HepG2 (cell line): ENCODE measurements around the gene EVC. TPM values are rescaled to one million over a fixed set of nuclear protein-coding genes. Genes with fewer than 3 reads are reported as not detected.

Experiments used
- ATAC-seq: fragments of 200-7000 bp; cut with Tn5 transposase; 3 replicates; pipeline ENCODE4 v1.9.1; 2020; ENCODE audit warnings: mild to moderate bottlenecking, moderate library complexity
- BruUV-seq: library from RNA; stranded (reverse); fragments of 400-500 nt; replicated peaks from 2 replicates; lab custom pipeline; 2021; lab: Mats Ljungman, UMichigan
- CTCF ChIA-PET: fragments of 300-600 bp; formaldehyde crosslinking; extraction: SDS; loops from one replicate; lab custom pipeline; 2021; ENCODE audit warnings: low total read pairs, inconsistent platforms, low intra/inter-chr PET ratio; lab: Yijun Ruan, JAX
- POLR2A ChIA-PET: fragments of 350-600 bp; sonication (Branson Sonifier 250); formaldehyde crosslinking; loops from one replicate; lab custom pipeline; 2020; ENCODE audit warnings: antibody characterized with exemption, inconsistent platforms; lab: Yijun Ruan, JAX
- DNase-seq: peaks from one replicate; pipeline ENCODE4 v3.0.0-alpha.2; 2015; ENCODE audit warnings: low spot score
- FAIRE-seq: peaks from 3 replicates; lab custom pipeline; 2011; peaks lifted over from hg19 to GRCh38; lab: Jason Lieb, UNC
- H2AFZ ChIP-seq: one replicate; pipeline ENCODE4 v1.6.1; 2011; ENCODE audit warnings: low read length, inconsistent platforms
- H3K27ac ChIP-seq: fragments of 300-600 bp; 3 replicates; pipeline ENCODE4 v1.8.0; 2011; ENCODE audit warnings: mixed run types, mild to moderate bottlenecking, mixed read lengths, low read length, inconsistent platforms; ENCODE audit not compliant: insufficient read depth; ENCODE audit errors: extremely low read length
- H3K27me3 ChIP-seq, 2 experiments: fragments of 200-600 bp in 1 of 2; 2 replicates in 1 of 2; 3 replicates in 1 of 2; pipeline versions ENCODE4 v1.6.0 to v1.8.0; 2011; ENCODE audit warnings: low read length in 2 of 2, mild to moderate bottlenecking in 2 of 2, moderate library complexity in 2 of 2, inconsistent platforms in 1 of 2; ENCODE audit not compliant: insufficient read depth in 2 of 2, control insufficient read depth in 1 of 2
- H3K36me3 ChIP-seq, 2 experiments: fragments of 200-600 bp in 1 of 2; replicated peaks in 1 of 2; 2 replicates in 1 of 2; 3 replicates in 1 of 2; pipeline versions ENCODE4 v1.5.1 to v1.8.0; 2011; ENCODE audit warnings: low read length in 2 of 2, inconsistent platforms in 1 of 2; ENCODE audit not compliant: insufficient read depth in 2 of 2, control insufficient read depth in 1 of 2
- H3K4me1 ChIP-seq: 2 replicates; pipeline ENCODE4 v1.5.1; 2012; ENCODE audit warnings: low read length, inconsistent platforms; ENCODE audit not compliant: insufficient read depth
- H3K4me2 ChIP-seq: 2 replicates; pipeline ENCODE4 v1.6.0; 2011; ENCODE audit warnings: low read depth, low read length, inconsistent platforms
- H3K4me3 ChIP-seq, 3 experiments: fragments of 200-600 bp in 1 of 3; sonication (generic), shearing (Covaris generic) in 1 of 3; replicated peaks in 1 of 3; 2 replicates each; pipeline ENCODE4 v1.5.1; 2011 to 2016; ENCODE audit warnings: low read length in 3 of 3, inconsistent platforms in 2 of 3, low read depth in 2 of 3, mild to moderate bottlenecking in 2 of 3, control low read depth in 1 of 3, mixed read lengths in 1 of 3; ENCODE audit not compliant: insufficient read depth in 1 of 3
- H3K79me2 ChIP-seq: one replicate; pipeline ENCODE4 v1.6.1; 2011; ENCODE audit warnings: low read length, inconsistent platforms; ENCODE audit not compliant: insufficient read depth
- H3K9ac ChIP-seq: 2 replicates; pipeline ENCODE4 v1.6.0; 2011; ENCODE audit warnings: mild to moderate bottlenecking, low read depth, low read length, inconsistent platforms; ENCODE audit not compliant: insufficient read depth
- H3K9me3 ChIP-seq: 2 replicates; pipeline ENCODE4 v1.5.1; 2012; ENCODE audit warnings: mild to moderate bottlenecking, low read length
- H4K20me1 ChIP-seq: 2 replicates; pipeline ENCODE4 v1.6.0; 2011; ENCODE audit warnings: inconsistent platforms, mild to moderate bottlenecking, low read length, moderate library complexity; ENCODE audit not compliant: insufficient read depth
- ATRX ChIP-seq: sonication (generic); formaldehyde crosslinking; IDR thresholded peaks from 2 replicates; pipeline ENCODE4 v1.4.0; 2020; ENCODE audit warnings: missing genetic modification reagents, borderline replicate concordance
- BCLAF1 ChIP-seq: fragments of 450-650 bp; IDR thresholded peaks from 2 replicates; pipeline ENCODE4 v1.6.1; 2017; ENCODE audit warnings: mild to moderate bottlenecking
- BRCA1 ChIP-seq: sonication (generic); formaldehyde crosslinking; IDR thresholded peaks from 2 replicates; pipeline ENCODE4 v1.4.0; 2020; ENCODE audit warnings: missing genetic modification reagents
- BRD4 ChIP-seq: sonication (generic); formaldehyde crosslinking; IDR thresholded peaks from 2 replicates; pipeline ENCODE4 v1.4.0; 2020; ENCODE audit warnings: missing genetic modification reagents
- CC2D1A ChIP-seq: sonication (generic); formaldehyde crosslinking; IDR thresholded peaks from 2 replicates; pipeline ENCODE4 v1.8.1; 2023; ENCODE audit warnings: mild to moderate bottlenecking, missing genetic modification reagents
- CREM ChIP-seq, 2 experiments: sonication (generic) in 1 of 2; formaldehyde crosslinking in 1 of 2; IDR thresholded peaks; 2 replicates each; pipeline versions ENCODE4 v1.4.0 to v1.6.1; 2016 to 2020; ENCODE audit warnings: antibody characterized with exemption in 1 of 2, mild to moderate bottlenecking in 1 of 2, missing genetic modification reagents in 1 of 2
- CSRNP1 ChIP-seq: sonication (generic); formaldehyde crosslinking; IDR thresholded peaks from 2 replicates; pipeline ENCODE4 v1.8.1; 2023; ENCODE audit warnings: mild to moderate bottlenecking, missing genetic modification reagents
- KDM6A ChIP-seq: IDR thresholded peaks from 2 replicates; pipeline ENCODE4 v1.6.1; 2016; ENCODE audit warnings: low read depth
- MAFG ChIP-seq: sonication (generic); formaldehyde crosslinking; IDR thresholded peaks from 2 replicates; pipeline ENCODE4 v1.5.1; 2020; ENCODE audit warnings: mild to moderate bottlenecking, missing genetic modification reagents
- MXD1 ChIP-seq: sonication (generic); formaldehyde crosslinking; IDR thresholded peaks from 2 replicates; pipeline ENCODE4 v1.4.0; 2020; ENCODE audit warnings: mild to moderate bottlenecking, missing genetic modification reagents
- NONO ChIP-seq, 2 experiments: fragments of 450-650 bp in 1 of 2; sonication (generic) in 1 of 2; formaldehyde crosslinking in 1 of 2; IDR thresholded peaks in 1 of 2; conservative IDR thresholded peaks in 1 of 2; 2 replicates each; pipeline versions ENCODE4 v1.6.1 to v1.8.0; 2017 to 2022; ENCODE audit warnings: mild to moderate bottlenecking in 1 of 2, missing genetic modification reagents in 1 of 2, moderate library complexity in 1 of 2
- NR2C2 ChIP-seq: sonication (generic); formaldehyde crosslinking; IDR thresholded peaks from 2 replicates; pipeline ENCODE4 v1.4.0; 2020; ENCODE audit warnings: missing genetic modification reagents, mild to moderate bottlenecking, moderate library complexity, borderline replicate concordance
- PCBP1 ChIP-seq: fragments of 200-400 bp; formaldehyde crosslinking; IDR thresholded peaks from 2 replicates; pipeline ENCODE4 v1.6.1; 2017; ENCODE audit warnings: mild to moderate bottlenecking, low read depth, low read length, borderline replicate concordance
- RBM39 ChIP-seq: fragments of 200-400 bp; formaldehyde crosslinking; IDR thresholded peaks from one replicate; pipeline ENCODE4 v1.6.1; 2018; ENCODE audit warnings: antibody characterized with exemption, mild to moderate bottlenecking, low read depth, low read length; ENCODE audit not compliant: poor library complexity, severe bottlenecking
- SRSF4 ChIP-seq: fragments of 200-400 bp; formaldehyde crosslinking; IDR thresholded peaks from one replicate; pipeline ENCODE4 v1.6.1; 2018; ENCODE audit warnings: mild to moderate bottlenecking, low read depth, low read length, moderate library complexity; ENCODE audit not compliant: poor library complexity, severe bottlenecking
- XRCC5 ChIP-seq: fragments of 200-400 bp; formaldehyde crosslinking; optimal IDR thresholded peaks from 2 replicates; pipeline ENCODE3; 2017; ENCODE audit warnings: mild to moderate bottlenecking, low read length
- ZBTB33 ChIP-seq: sonication (generic); formaldehyde crosslinking; IDR thresholded peaks from 2 replicates; pipeline ENCODE4 v1.4.0; 2020; ENCODE audit warnings: missing genetic modification reagents
- ZNF747 ChIP-seq: sonication (generic); formaldehyde crosslinking; IDR thresholded peaks from 2 replicates; pipeline ENCODE4 v1.8.1; 2023; ENCODE audit warnings: missing genetic modification reagents, mild to moderate bottlenecking, borderline replicate concordance
- ZNF879 ChIP-seq: sonication (generic); formaldehyde crosslinking; IDR thresholded peaks from 2 replicates; pipeline ENCODE4 v1.8.1; 2023; ENCODE audit warnings: missing genetic modification reagents
- WGBS: methylation state at CpG from one replicate; pipeline ENCODE4 v1.1.6; 2017; ENCODE audit warnings: low lambda C conversion rate; 5-methylcytosine and 5-hydroxymethylcytosine counted together
- in situ Hi-C: cut with HindIII; loops from 2 replicates; pipeline ENCODE4 v1.10.0; 2017; ENCODE audit warnings: low pct_unique_long_range_greater_than_20kb; ENCODE audit not compliant: extremely low pct_ligation_motif_present
- intact Hi-C: fragments of 100-400 bp; cut with micrococcal nuclease; formaldehyde crosslinking; loops from one replicate; pipeline ENCODE4 v1.10.0; 2022; ENCODE audit not compliant: unreplicated experiment
- polyA plus RNA-seq, 8 experiments: library from polyadenylated mRNA; depleted of rRNA in 3 of 8; stranded (reverse) in 7 of 8; unstranded in 1 of 8; fragments of >200 nt; fragmentation: Illumina TruSeq in 4 of 8; extraction: Trizol in 4 of 8; gene quantifications; 2 replicates each; pipeline versions ENCODE4 v1.2.1 to v1.2.3, GENCODE V29; 2011 to 2016; ENCODE audit warnings: low read depth in 4 of 8, missing spikeins in 1 of 8, mixed read lengths in 1 of 8; ENCODE audit not compliant: insufficient read depth in 1 of 8
- total RNA-seq, 5 experiments: library from RNA; depleted of rRNA; stranded (reverse); fragments of >200 nt; fragmentation: Illumina TruSeq; extraction: Trizol; gene quantifications; 2 replicates each; pipeline ENCODE4 v1.2.3, GENCODE V29; 2016; ENCODE audit warnings: low read depth in 1 of 5

Gene EVC
- total and polyA plus RNA-seq, 2 of the 13 experiments (the other 11 are each of a cell fraction or from before 2014, with no cell fraction given), result 3.1 to 4.9 TPM

- ChIA-PET POLR2A (no interaction called here), CTCF (no interaction called here)
- DNase-seq (no peak), ATAC-seq (no peak), FAIRE-seq (no peak)
- peaks cover 10 to 45% of the 10 kb centered on the region in 2 experiments for H3K36me3 ChIP-seq
- no peak overlapping the region for H3K4me2 ChIP-seq
- in situ Hi-C loops, result no loop called here
- H2AFZ ChIP-seq, result no peak overlapping the region
- no peaks in the 10 kb centered on the region for H3K4me1 ChIP-seq
- H3K79me2 ChIP-seq, result no peaks in the 10 kb centered on the region
- WGBS, result 93% methylated on average over 5 of the region's 5 CpGs
- no peak overlapping the region for H3K9ac ChIP-seq
- H3K27me3 ChIP-seq, result no peaks in the 10 kb centered on the region
- no peak overlapping the region for H3K27ac ChIP-seq
- no peak overlapping the region for H3K4me3 ChIP-seq
- intact Hi-C loops, result no loop called here
- no TSS peak for BruUV-seq
- no peaks in the 10 kb centered on the region for H4K20me1 ChIP-seq
- H3K9me3 ChIP-seq, result no peaks in the 10 kb centered on the region
- TF ChIP-seq PCBP1, result no peak
- no peak for TF ChIP-seq NONO (IDR thresholded peaks at IDR 0.05)
- TF ChIP-seq NONO (CRISPR knock-in tag; conservative IDR thresholded peaks at IDR 0.05), result no peak
- TF ChIP-seq KDM6A (CRISPR knock-in tag), result no peak
- TF ChIP-seq CREM (IDR thresholded peaks at IDR 0.05), result no peak
- TF ChIP-seq CREM (CRISPR knock-in tag; IDR thresholded peaks at IDR 0.05), result no peak
- TF ChIP-seq MAFG, result no peak
- no peak for TF ChIP-seq ZNF879 (CRISPR knock-in tag)
- TF ChIP-seq ZNF747, result no peak
- no peak for TF ChIP-seq BRD4 (CRISPR knock-in tag)
- TF ChIP-seq NR2C2 (CRISPR knock-in tag), result no peak
- TF ChIP-seq CC2D1A (CRISPR knock-in tag), result no peak
- no peak for TF ChIP-seq BRCA1
- no peak for TF ChIP-seq CSRNP1 (CRISPR knock-in tag)
- no peak for TF ChIP-seq SRSF4
- TF ChIP-seq MXD1 (CRISPR knock-in tag), result no peak
- no peak for TF ChIP-seq ATRX (CRISPR knock-in tag)
- TF ChIP-seq ZBTB33, result no peak
- no peak for TF ChIP-seq XRCC5
- no peak for TF ChIP-seq RBM39
- TF ChIP-seq BCLAF1, result no peak
These were observed 35.2 kb downstream of the EVC start for GRCh38 chr4:5746250-5746649.
